ENCODE results near the gene PXMP4. TPM values are rescaled to one million over a fixed set of nuclear protein-coding genes. Genes with fewer than 3 reads are reported as not detected.

The PXMP4 gene
- total RNA-seq, 1 donor from 2014 or later: 19.5 TPM

GRCh38 chr20:33656010-33656782 lies 63.9 kb downstream of the PXMP4 start:
- no peak for DNase-seq (ENCODE audit: low spot score)

DNA sequence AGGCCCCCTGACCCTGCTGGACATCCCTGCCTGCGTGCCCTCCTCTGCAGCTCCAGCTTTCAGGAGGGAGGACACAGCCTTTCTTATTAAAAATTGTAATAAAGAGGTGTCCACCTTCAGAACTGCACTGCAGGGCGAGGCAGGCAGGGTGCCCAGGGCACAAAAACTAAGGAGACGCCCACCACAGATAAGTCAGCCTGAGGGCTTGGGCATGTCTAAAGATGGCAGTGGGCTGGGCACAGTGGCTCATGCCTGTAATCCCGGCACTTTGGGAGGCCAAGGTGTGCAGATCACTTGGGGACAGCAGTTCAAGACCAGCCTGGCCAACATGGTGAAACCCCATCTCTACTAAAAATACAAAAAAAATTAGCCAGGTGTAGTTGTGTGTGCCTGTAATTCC lies 64.9 kb downstream of the PXMP4 start:
- DNase-seq (ENCODE audit: low spot score): no peak

- DNase-seq (ENCODE audit: low spot score): no peak
These were observed 65.4 kb downstream of the PXMP4 start for GRCh38 chr20:33654680-33655161.

DNA sequence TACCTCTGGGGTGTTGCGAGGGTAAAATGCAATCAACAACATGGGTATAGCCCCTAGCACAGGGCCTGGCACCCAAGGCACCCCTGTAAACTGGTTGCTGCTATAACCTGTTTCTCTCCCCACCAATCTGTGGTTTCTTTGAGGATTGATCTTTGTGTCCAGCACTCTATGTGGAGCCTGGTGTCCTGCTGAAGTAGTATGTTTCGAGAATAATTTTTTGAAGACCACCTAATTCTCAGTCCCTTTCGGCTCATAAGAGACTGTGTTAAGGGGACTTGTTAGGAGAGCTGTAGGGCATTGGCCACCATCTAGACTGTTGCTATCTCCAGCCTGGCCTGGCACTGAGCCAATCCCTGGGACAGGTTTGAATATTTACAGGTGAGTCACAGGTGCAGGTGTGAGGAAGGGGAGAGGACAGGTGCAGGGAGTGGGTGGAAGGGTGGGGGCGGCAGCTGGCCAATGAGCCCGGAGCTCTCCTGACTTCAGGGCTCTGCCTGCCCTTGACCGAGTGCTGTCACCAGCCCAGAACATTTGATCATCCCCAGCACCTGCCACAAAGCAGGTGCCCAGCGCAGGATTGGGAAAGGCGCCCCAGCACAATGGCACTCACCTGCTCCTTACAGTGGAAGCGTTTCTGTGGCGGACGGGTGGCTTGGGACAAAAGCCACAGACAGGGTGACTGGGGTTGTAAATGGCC lies 66.1 kb downstream of the PXMP4 start:
- no peak for DNase-seq (ENCODE audit: low spot score)

DNA sequence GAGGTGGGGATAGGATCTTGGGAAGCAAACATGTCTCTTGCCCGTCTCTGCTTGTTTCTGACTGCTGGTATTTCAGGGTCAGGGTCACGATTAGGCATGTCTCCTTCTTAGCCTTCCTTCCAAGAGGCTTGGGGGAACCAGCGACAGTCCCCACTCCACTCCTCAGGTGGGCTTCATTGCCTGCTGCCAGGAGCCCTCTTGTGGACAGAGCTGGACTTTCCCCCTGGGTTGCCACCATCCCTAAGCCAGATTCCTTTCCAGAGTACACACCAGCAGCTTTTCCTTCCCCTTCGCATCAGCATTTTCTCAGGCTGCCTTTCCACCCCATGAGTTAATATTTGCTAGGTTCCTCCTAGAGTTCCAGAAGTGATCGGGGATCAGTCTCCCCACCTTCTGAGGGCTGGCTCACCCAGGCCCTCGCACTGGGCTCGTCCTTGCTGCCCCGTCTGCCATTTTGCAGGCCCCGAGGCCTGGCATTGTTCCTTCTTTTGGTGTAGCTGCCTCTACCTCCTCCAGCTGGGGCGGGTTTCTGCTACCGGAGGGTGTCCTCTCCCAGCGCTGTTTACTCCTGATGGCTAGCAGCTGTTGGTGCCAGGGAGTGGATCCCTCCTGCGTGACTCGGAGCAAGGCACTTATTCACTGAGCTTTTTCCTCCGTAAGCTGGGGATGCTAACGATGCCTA lies 66.8 kb downstream of the PXMP4 start:
- no peak for DNase-seq (ENCODE audit: low spot score)

Other genes starting within 250 kb of the PXMP4 start
- 20.7 TPM for gene CBFA2T2, start 230.2 kb downstream of the PXMP4 start, total RNA-seq
- gene C20orf144, start 58.0 kb downstream of the PXMP4 start, total RNA-seq: not detected
- gene ACTL10, start 53.4 kb downstream of the PXMP4 start, total RNA-seq: 3.6 TPM
- gene NECAB3, start 45.9 kb downstream of the PXMP4 start, total RNA-seq: 38.6 TPM
- gene E2F1, start 33.9 kb downstream of the PXMP4 start, total RNA-seq: 2.0 TPM
- 4.8 TPM for gene ZNF341, start 11.7 kb upstream of the PXMP4 start, total RNA-seq
- 124 TPM for gene CHMP4B, start 91.0 kb upstream of the PXMP4 start, total RNA-seq

All from ureter (tissue), 1 donor.